HepG2 (cell line): ENCODE measurements around the gene DCPS. TPM values are rescaled to one million over a fixed set of nuclear protein-coding genes. Genes with fewer than 3 reads are reported as not detected.

Experiments used
- ATAD3A ChIP-seq: sonication (generic); formaldehyde crosslinking; IDR thresholded peaks from 2 replicates; pipeline ENCODE4 v1.4.0; 2020; ENCODE audit warnings: missing genetic modification reagents
- ERF ChIP-seq: IDR thresholded peaks from 2 replicates; pipeline ENCODE4 v1.6.1; 2018; ENCODE audit warnings: missing biosample characterization, missing genetic modification reagents
- NCOA1 ChIP-seq: sonication (generic); formaldehyde crosslinking; IDR thresholded peaks from 2 replicates; pipeline ENCODE4 v1.9.0; 2021; ENCODE audit warnings: missing genetic modification reagents
- NCOA5 ChIP-seq: sonication (generic); formaldehyde crosslinking; IDR thresholded peaks from 2 replicates; pipeline ENCODE4 v1.4.0; 2020; ENCODE audit warnings: missing genetic modification reagents
- NR2F6 ChIP-seq, 2 experiments: IDR thresholded peaks; 2 replicates each; pipeline ENCODE4 v1.6.1; 2016; ENCODE audit warnings: antibody characterized with exemption in 1 of 2, mild to moderate bottlenecking in 1 of 2
- SNAPC2 ChIP-seq: sonication (generic); formaldehyde crosslinking; IDR thresholded peaks from 2 replicates; pipeline ENCODE4 v1.8.1; 2022; ENCODE audit warnings: mild to moderate bottlenecking, missing genetic modification reagents
- ZKSCAN1 ChIP-seq: fragments of 150-350 bp; IDR thresholded peaks from 2 replicates; pipeline ENCODE4 v1.6.1; 2014; ENCODE audit warnings: low read length
- ZKSCAN8 ChIP-seq: IDR thresholded peaks from 2 replicates; pipeline ENCODE4 v1.6.1; 2016; ENCODE audit warnings: borderline replicate concordance, missing genetic modification reagents, missing compliant biosample characterization
- ZNF230 ChIP-seq: sonication (generic); formaldehyde crosslinking; IDR thresholded peaks from 2 replicates; pipeline ENCODE4 v1.4.0; 2020; ENCODE audit warnings: mild to moderate bottlenecking, missing genetic modification reagents
- ZNF296 ChIP-seq: sonication (generic); formaldehyde crosslinking; conservative IDR thresholded peaks from 2 replicates; pipeline ENCODE4 v1.5.0; 2020; ENCODE audit warnings: mild to moderate bottlenecking, missing genetic modification reagents
- ZNF562 ChIP-seq: sonication (generic); formaldehyde crosslinking; IDR thresholded peaks from 2 replicates; pipeline ENCODE4 v1.8.0; 2022; ENCODE audit warnings: missing genetic modification reagents, borderline replicate concordance
- ZNF777 ChIP-seq: sonication (generic); formaldehyde crosslinking; IDR thresholded peaks from 2 replicates; pipeline ENCODE4 v1.4.0; 2020; ENCODE audit warnings: missing genetic modification reagents
- ZSCAN29 ChIP-seq: sonication (generic); formaldehyde crosslinking; conservative IDR thresholded peaks from 2 replicates; pipeline ENCODE4 v1.4.0; 2020; ENCODE audit warnings: mild to moderate bottlenecking, missing genetic modification reagents
- ZSCAN30 ChIP-seq: sonication (generic); formaldehyde crosslinking; IDR thresholded peaks from 2 replicates; pipeline ENCODE4 v1.5.0; 2020; ENCODE audit warnings: mild to moderate bottlenecking, missing genetic modification reagents
- polyA plus RNA-seq, 8 experiments: library from polyadenylated mRNA; depleted of rRNA in 3 of 8; stranded (reverse) in 7 of 8; unstranded in 1 of 8; fragments of >200 nt; fragmentation: Illumina TruSeq in 4 of 8; extraction: Trizol in 4 of 8; gene quantifications; 2 replicates each; pipeline versions ENCODE4 v1.2.1 to v1.2.3, GENCODE V29; 2011 to 2016; ENCODE audit warnings: low read depth in 4 of 8, missing spikeins in 1 of 8, mixed read lengths in 1 of 8; ENCODE audit not compliant: insufficient read depth in 1 of 8
- total RNA-seq, 5 experiments: library from RNA; depleted of rRNA; stranded (reverse); fragments of >200 nt; fragmentation: Illumina TruSeq; extraction: Trizol; gene quantifications; 2 replicates each; pipeline ENCODE4 v1.2.3, GENCODE V29; 2016; ENCODE audit warnings: low read depth in 1 of 5
- TF ChIP-seq, protein P1 (sequence below): sonication (generic); formaldehyde crosslinking; IDR thresholded peaks from 2 replicates; pipeline ENCODE4 v1.5.0; 2020; ENCODE audit warnings: missing genetic modification reagents, mild to moderate bottlenecking, borderline replicate concordance
- TF ChIP-seq, protein P2 (sequence below): sonication (generic); formaldehyde crosslinking; IDR thresholded peaks from 2 replicates; pipeline ENCODE4 v1.9.0; 2021; ENCODE audit warnings: missing genetic modification reagents, borderline replicate concordance
- TF ChIP-seq, protein P3 (sequence below): sonication (generic); formaldehyde crosslinking; IDR thresholded peaks from 2 replicates; pipeline ENCODE4 v1.4.0; 2020; ENCODE audit warnings: missing genetic modification reagents
- TF ChIP-seq, protein P4 (sequence below): sonication (generic); formaldehyde crosslinking; IDR thresholded peaks from 2 replicates; pipeline ENCODE4 v1.5.1; 2020; ENCODE audit warnings: missing genetic modification reagents, mild to moderate bottlenecking, borderline replicate concordance

The DCPS gene
- total and polyA plus RNA-seq, 2 of the 13 experiments (the other 11 are each of a cell fraction or from before 2014, with no cell fraction given), result 21.9 to 22.5 TPM

DNA sequence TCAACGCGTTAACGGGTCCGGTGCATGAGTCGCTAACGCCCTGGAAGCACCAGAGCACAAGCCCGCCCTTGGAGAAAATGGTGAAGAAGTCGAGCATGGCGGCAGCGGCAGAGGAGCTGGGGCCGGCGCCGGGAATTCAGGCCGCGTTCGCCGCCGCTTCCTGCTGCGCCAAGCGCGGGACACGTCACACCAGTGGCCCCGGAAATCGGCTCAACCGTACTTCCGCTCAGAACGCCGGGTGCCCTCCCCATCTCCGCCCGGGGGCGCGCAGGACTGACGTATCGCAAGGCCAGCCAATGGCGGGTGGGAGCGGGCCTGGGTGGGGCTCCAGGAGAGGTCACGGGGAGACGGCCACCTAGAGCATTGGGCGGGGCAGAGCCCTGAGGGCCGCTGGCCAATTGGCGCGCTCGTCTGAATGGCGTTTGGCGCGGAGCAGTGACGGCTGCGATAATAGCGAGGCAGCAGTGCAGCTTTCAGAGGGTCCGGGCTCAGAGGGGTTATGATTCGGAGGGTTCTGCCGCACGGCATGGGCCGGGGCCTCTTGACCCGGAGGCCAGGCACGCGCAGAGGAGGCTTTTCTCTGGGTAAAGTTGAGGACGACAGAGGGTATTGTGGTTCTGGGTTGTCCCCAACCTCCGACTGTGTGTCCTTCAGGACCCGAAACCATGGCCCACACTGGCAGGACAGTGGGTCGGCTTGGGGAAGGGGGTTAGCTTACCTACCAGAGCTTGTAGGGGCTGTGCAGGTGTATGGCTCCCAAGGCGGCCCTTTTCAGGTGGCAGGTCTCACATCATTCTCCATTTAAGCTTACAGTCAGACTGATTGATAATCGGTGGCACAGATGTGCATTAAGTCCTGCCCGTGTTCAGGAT, 34.9 kb upstream of the DCPS start, which contains the start of the genes FOXRED1 and SRPRA (continued):
- TF ChIP-seq, protein P1, sequence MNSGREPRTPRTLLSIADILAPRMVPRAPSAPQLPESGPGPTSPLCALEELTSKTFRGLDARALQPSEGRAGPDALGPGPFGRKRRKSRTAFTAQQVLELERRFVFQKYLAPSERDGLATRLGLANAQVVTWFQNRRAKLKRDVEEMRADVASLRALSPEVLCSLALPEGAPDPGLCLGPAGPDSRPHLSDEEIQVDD (CRISPR knock-in tag), result 0 out of 2 replicates have a peak, but pooled peaks have one; percentile 17
- no peak for TF ChIP-seq ZKSCAN1
- TF ChIP-seq ERF (CRISPR knock-in tag), result peak; percentile 55; the same call in 1 of the 2 replicates
- TF ChIP-seq ZKSCAN8 (CRISPR knock-in tag), result no peak
- no peak for TF ChIP-seq NCOA5
- TF ChIP-seq ZSCAN30 (CRISPR knock-in tag), result no peak
- TF ChIP-seq NR2F6 (IDR thresholded peaks at IDR 0.05), result no peak; the same call in 1 of the 2 replicates
- peak; percentile 54; the same call in 1 of the 2 replicates for TF ChIP-seq NR2F6 (CRISPR knock-in tag; IDR thresholded peaks at IDR 0.05)
- no peak for TF ChIP-seq ATAD3A (CRISPR knock-in tag)
- TF ChIP-seq ZSCAN29 (CRISPR knock-in tag), result peak; percentile 59; the same call in 1 of the 2 replicates
- 0 out of 2 replicates have a peak, but pooled peaks have one; percentile 6 for TF ChIP-seq SNAPC2 (CRISPR knock-in tag)
- TF ChIP-seq, protein P2, sequence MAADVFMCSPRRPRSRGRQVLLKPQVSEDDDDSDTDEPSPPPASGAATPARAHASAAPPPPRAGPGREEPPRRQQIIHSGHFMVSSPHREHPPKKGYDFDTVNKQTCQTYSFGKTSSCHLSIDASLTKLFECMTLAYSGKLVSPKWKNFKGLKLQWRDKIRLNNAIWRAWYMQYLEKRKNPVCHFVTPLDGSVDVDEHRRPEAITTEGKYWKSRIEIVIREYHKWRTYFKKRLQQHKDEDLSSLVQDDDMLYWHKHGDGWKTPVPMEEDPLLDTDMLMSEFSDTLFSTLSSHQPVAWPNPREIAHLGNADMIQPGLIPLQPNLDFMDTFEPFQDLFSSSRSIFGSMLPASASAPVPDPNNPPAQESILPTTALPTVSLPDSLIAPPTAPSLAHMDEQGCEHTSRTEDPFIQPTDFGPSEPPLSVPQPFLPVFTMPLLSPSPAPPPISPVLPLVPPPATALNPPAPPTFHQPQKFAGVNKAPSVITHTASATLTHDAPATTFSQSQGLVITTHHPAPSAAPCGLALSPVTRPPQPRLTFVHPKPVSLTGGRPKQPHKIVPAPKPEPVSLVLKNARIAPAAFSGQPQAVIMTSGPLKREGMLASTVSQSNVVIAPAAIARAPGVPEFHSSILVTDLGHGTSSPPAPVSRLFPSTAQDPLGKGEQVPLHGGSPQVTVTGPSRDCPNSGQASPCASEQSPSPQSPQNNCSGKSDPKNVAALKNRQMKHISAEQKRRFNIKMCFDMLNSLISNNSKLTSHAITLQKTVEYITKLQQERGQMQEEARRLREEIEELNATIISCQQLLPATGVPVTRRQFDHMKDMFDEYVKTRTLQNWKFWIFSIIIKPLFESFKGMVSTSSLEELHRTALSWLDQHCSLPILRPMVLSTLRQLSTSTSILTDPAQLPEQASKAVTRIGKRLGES (CRISPR knock-in tag), result no peak
- TF ChIP-seq NCOA1 (CRISPR knock-in tag), result no peak
- TF ChIP-seq ZNF296, result no peak
- no peak for TF ChIP-seq ZNF562 (CRISPR knock-in tag)
- no peak for TF ChIP-seq ZNF777 (CRISPR knock-in tag)
- TF ChIP-seq, protein P3, sequence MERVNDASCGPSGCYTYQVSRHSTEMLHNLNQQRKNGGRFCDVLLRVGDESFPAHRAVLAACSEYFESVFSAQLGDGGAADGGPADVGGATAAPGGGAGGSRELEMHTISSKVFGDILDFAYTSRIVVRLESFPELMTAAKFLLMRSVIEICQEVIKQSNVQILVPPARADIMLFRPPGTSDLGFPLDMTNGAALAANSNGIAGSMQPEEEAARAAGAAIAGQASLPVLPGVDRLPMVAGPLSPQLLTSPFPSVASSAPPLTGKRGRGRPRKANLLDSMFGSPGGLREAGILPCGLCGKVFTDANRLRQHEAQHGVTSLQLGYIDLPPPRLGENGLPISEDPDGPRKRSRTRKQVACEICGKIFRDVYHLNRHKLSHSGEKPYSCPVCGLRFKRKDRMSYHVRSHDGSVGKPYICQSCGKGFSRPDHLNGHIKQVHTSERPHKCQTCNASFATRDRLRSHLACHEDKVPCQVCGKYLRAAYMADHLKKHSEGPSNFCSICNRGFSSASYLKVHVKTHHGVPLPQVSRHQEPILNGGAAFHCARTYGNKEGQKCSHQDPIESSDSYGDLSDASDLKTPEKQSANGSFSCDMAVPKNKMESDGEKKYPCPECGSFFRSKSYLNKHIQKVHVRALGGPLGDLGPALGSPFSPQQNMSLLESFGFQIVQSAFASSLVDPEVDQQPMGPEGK (CRISPR knock-in tag), result peak; percentile 73
- peak; percentile 96 for TF ChIP-seq ZNF230 (CRISPR knock-in tag)
- TF ChIP-seq, protein P4, sequence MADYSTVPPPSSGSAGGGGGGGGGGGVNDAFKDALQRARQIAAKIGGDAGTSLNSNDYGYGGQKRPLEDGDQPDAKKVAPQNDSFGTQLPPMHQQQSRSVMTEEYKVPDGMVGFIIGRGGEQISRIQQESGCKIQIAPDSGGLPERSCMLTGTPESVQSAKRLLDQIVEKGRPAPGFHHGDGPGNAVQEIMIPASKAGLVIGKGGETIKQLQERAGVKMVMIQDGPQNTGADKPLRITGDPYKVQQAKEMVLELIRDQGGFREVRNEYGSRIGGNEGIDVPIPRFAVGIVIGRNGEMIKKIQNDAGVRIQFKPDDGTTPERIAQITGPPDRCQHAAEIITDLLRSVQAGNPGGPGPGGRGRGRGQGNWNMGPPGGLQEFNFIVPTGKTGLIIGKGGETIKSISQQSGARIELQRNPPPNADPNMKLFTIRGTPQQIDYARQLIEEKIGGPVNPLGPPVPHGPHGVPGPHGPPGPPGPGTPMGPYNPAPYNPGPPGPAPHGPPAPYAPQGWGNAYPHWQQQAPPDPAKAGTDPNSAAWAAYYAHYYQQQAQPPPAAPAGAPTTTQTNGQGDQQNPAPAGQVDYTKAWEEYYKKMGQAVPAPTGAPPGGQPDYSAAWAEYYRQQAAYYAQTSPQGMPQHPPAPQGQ (CRISPR knock-in tag), result no peak
